ENCODE results near the gene CEP95.
"Not testable (repeated sequence)": the region's sequence is repeated elsewhere in the genome, so short reads cannot be mapped to it uniquely, and the experiment has no call there.

Gene CEP95

GRCh38 chr17:64506576-64507412 is at the start of gene CEP95:
Gene CEP95, plus strand, starts transcription at chr17:64506977. Its CDS starts 121 bp downstream, at chr17:64507098.
- peak within 1 kb of the TSS; percentile 91 for H3K4me3 ChIP-seq (ENCODE audit: low read depth, low read length)
- H3K9ac ChIP-seq (ENCODE audit: low read length): peak within 1 kb of the TSS; percentile 100
- H3K4me1 ChIP-seq (ENCODE audit: control insufficient read depth, insufficient read depth, low read length): peaks cover 3% of the 10 kb centered on the region; the same call in 1 of the 2 replicates
- no peaks in the 10 kb centered on the region for H3K27me3 ChIP-seq (ENCODE audit: control insufficient read depth, insufficient read depth, low read length)
- H3K9me3 ChIP-seq (ENCODE audit: control insufficient read depth, insufficient read depth, low read depth, low read length): no peaks in the 10 kb centered on the region
- H3K36me3 ChIP-seq (ENCODE audit: control insufficient read depth, insufficient read depth, low read length): peaks cover 65% of the 10 kb centered on the region
- peak within 1 kb of the TSS; percentile 99 for H3K27ac ChIP-seq (ENCODE audit: low read depth, low read length)

GRCh38 chr17:64457156-64457555 is 49.6 kb upstream of the CEP95 start:
- Histone ChIP-seq H3K4me1 (ENCODE audit: control insufficient read depth, insufficient read depth, low read length) (no peaks in the 10 kb centered on the region), H3K9me3 (ENCODE audit: control insufficient read depth, insufficient read depth, low read depth, low read length) (no peaks in the 10 kb centered on the region), H3K27ac (ENCODE audit: low read depth, low read length) (no peak overlapping the region), H3K27me3 (ENCODE audit: control insufficient read depth, insufficient read depth, low read length) (no peaks in the 10 kb centered on the region), H3K4me3 (ENCODE audit: low read depth, low read length) (no peak overlapping the region), H3K9ac (ENCODE audit: low read length) (no peak overlapping the region), H3K36me3 (ENCODE audit: control insufficient read depth, insufficient read depth, low read length) (no peaks in the 10 kb centered on the region)

- no peak overlapping the region for H3K9ac ChIP-seq (ENCODE audit: low read length)
- no peak overlapping the region for H3K4me3 ChIP-seq (ENCODE audit: low read depth, low read length)
- H3K36me3 ChIP-seq (ENCODE audit: control insufficient read depth, insufficient read depth, low read length): no peaks in the 10 kb centered on the region
- no peaks in the 10 kb centered on the region for H3K27me3 ChIP-seq (ENCODE audit: control insufficient read depth, insufficient read depth, low read length)
- no peaks in the 10 kb centered on the region for H3K9me3 ChIP-seq (ENCODE audit: control insufficient read depth, insufficient read depth, low read depth, low read length)
- H3K27ac ChIP-seq (ENCODE audit: low read depth, low read length): no peak overlapping the region
- H3K4me1 ChIP-seq (ENCODE audit: control insufficient read depth, insufficient read depth, low read length): no peaks in the 10 kb centered on the region
Measured at GRCh38 chr17:64458756-64459155, 48.0 kb upstream of the CEP95 start.

- no peaks in the 10 kb centered on the region for H3K4me1 ChIP-seq (ENCODE audit: control insufficient read depth, insufficient read depth, low read length)
- H3K27me3 ChIP-seq (ENCODE audit: control insufficient read depth, insufficient read depth, low read length): no peaks in the 10 kb centered on the region
- H3K9ac ChIP-seq (ENCODE audit: low read length): no peak overlapping the region
- no peaks in the 10 kb centered on the region for H3K9me3 ChIP-seq (ENCODE audit: control insufficient read depth, insufficient read depth, low read depth, low read length)
- H3K36me3 ChIP-seq (ENCODE audit: control insufficient read depth, insufficient read depth, low read length): no peaks in the 10 kb centered on the region
- H3K27ac ChIP-seq (ENCODE audit: low read depth, low read length): no peak overlapping the region
- no peak overlapping the region for H3K4me3 ChIP-seq (ENCODE audit: low read depth, low read length)
Measured at GRCh38 chr17:64459284-64459747, 47.5 kb upstream of the CEP95 start.

GRCh38 chr17:64459818-64460217 is 47.0 kb upstream of the CEP95 start:
- not testable (repeated sequence) for H3K27me3 ChIP-seq (ENCODE audit: control insufficient read depth, insufficient read depth, low read length); H3K36me3 ChIP-seq (ENCODE audit: control insufficient read depth, insufficient read depth, low read length); H3K9me3 ChIP-seq (ENCODE audit: control insufficient read depth, insufficient read depth, low read depth, low read length); H3K4me1 ChIP-seq (ENCODE audit: control insufficient read depth, insufficient read depth, low read length); H3K9ac ChIP-seq (ENCODE audit: low read length); H3K27ac ChIP-seq (ENCODE audit: low read depth, low read length); H3K4me3 ChIP-seq (ENCODE audit: low read depth, low read length)

- H3K9ac ChIP-seq (ENCODE audit: low read length): no peak overlapping the region
- H3K27me3 ChIP-seq (ENCODE audit: control insufficient read depth, insufficient read depth, low read length): no peaks in the 10 kb centered on the region
- H3K36me3 ChIP-seq (ENCODE audit: control insufficient read depth, insufficient read depth, low read length): no peaks in the 10 kb centered on the region
- H3K9me3 ChIP-seq (ENCODE audit: control insufficient read depth, insufficient read depth, low read depth, low read length): no peaks in the 10 kb centered on the region
- H3K4me3 ChIP-seq (ENCODE audit: low read depth, low read length): no peak overlapping the region
- H3K4me1 ChIP-seq (ENCODE audit: control insufficient read depth, insufficient read depth, low read length): no peaks in the 10 kb centered on the region
- no peak overlapping the region for H3K27ac ChIP-seq (ENCODE audit: low read depth, low read length)
Measured at GRCh38 chr17:64460955-64461354, 45.8 kb upstream of the CEP95 start.

GRCh38 chr17:64461788-64462187 is 45.0 kb upstream of the CEP95 start:
- H3K27me3 ChIP-seq (ENCODE audit: control insufficient read depth, insufficient read depth, low read length): no peaks in the 10 kb centered on the region
- no peaks in the 10 kb centered on the region for H3K9me3 ChIP-seq (ENCODE audit: control insufficient read depth, insufficient read depth, low read depth, low read length)
- H3K4me1 ChIP-seq (ENCODE audit: control insufficient read depth, insufficient read depth, low read length): no peaks in the 10 kb centered on the region
- no peak overlapping the region for H3K9ac ChIP-seq (ENCODE audit: low read length)
- H3K4me3 ChIP-seq (ENCODE audit: low read depth, low read length): no peak overlapping the region
- no peaks in the 10 kb centered on the region for H3K36me3 ChIP-seq (ENCODE audit: control insufficient read depth, insufficient read depth, low read length)
- H3K27ac ChIP-seq (ENCODE audit: low read depth, low read length): no peak overlapping the region

- Histone ChIP-seq H3K9ac (ENCODE audit: low read length) (no peak overlapping the region), H3K27ac (ENCODE audit: low read depth, low read length) (no peak overlapping the region), H3K27me3 (ENCODE audit: control insufficient read depth, insufficient read depth, low read length) (no peaks in the 10 kb centered on the region), H3K9me3 (ENCODE audit: control insufficient read depth, insufficient read depth, low read depth, low read length) (no peaks in the 10 kb centered on the region), H3K4me1 (ENCODE audit: control insufficient read depth, insufficient read depth, low read length) (peaks cover 9% of the 10 kb centered on the region), H3K36me3 (ENCODE audit: control insufficient read depth, insufficient read depth, low read length) (no peaks in the 10 kb centered on the region), H3K4me3 (ENCODE audit: low read depth, low read length) (no peak overlapping the region)
Measured at GRCh38 chr17:64466019-64466735, 40.6 kb upstream of the CEP95 start.

GRCh38 chr17:64466834-64467233 is 39.9 kb upstream of the CEP95 start:
- not testable (repeated sequence) for H3K27ac ChIP-seq (ENCODE audit: low read depth, low read length)

GRCh38 chr17:64470625-64471024 is 36.2 kb upstream of the CEP95 start:
- no peaks in the 10 kb centered on the region for H3K9me3 ChIP-seq (ENCODE audit: control insufficient read depth, insufficient read depth, low read depth, low read length)
- peaks cover 14% of the 10 kb centered on the region for H3K4me1 ChIP-seq (ENCODE audit: control insufficient read depth, insufficient read depth, low read length)
- H3K36me3 ChIP-seq (ENCODE audit: control insufficient read depth, insufficient read depth, low read length): no peaks in the 10 kb centered on the region
- peak overlapping the region; percentile 10; the same call in 1 of the 2 replicates for H3K27ac ChIP-seq (ENCODE audit: low read depth, low read length)
- no peak overlapping the region for H3K4me3 ChIP-seq (ENCODE audit: low read depth, low read length)
- no peaks in the 10 kb centered on the region for H3K27me3 ChIP-seq (ENCODE audit: control insufficient read depth, insufficient read depth, low read length)
- peak overlapping the region; percentile 9 for H3K9ac ChIP-seq (ENCODE audit: low read length)

More at GRCh38 chr17:64466834-64467233, 39.9 kb upstream of the CEP95 start:
- not testable (repeated sequence) for H3K36me3 ChIP-seq (ENCODE audit: control insufficient read depth, insufficient read depth, low read length); H3K9me3 ChIP-seq (ENCODE audit: control insufficient read depth, insufficient read depth, low read depth, low read length); H3K4me3 ChIP-seq (ENCODE audit: low read depth, low read length); H3K27me3 ChIP-seq (ENCODE audit: control insufficient read depth, insufficient read depth, low read length); H3K9ac ChIP-seq (ENCODE audit: low read length)
- peaks cover 14% of the 10 kb centered on the region for H3K4me1 ChIP-seq (ENCODE audit: control insufficient read depth, insufficient read depth, low read length)

GRCh38 chr17:64471440-64471839 is 35.3 kb upstream of the CEP95 start:
- Histone ChIP-seq H3K36me3 (ENCODE audit: control insufficient read depth, insufficient read depth, low read length) (no peaks in the 10 kb centered on the region; the same call in 1 of the 2 replicates), H3K27me3 (ENCODE audit: control insufficient read depth, insufficient read depth, low read length) (no peaks in the 10 kb centered on the region), H3K9ac (ENCODE audit: low read length) (peak overlapping the region; percentile 19), H3K27ac (ENCODE audit: low read depth, low read length) (peak overlapping the region; percentile 10; the same call in 1 of the 2 replicates), H3K4me3 (ENCODE audit: low read depth, low read length) (no peak overlapping the region), H3K9me3 (ENCODE audit: control insufficient read depth, insufficient read depth, low read depth, low read length) (no peaks in the 10 kb centered on the region), H3K4me1 (ENCODE audit: control insufficient read depth, insufficient read depth, low read length) (peaks cover 14% of the 10 kb centered on the region)
